Upper lobe of left lung (tissue), 6 donors: ENCODE data around the gene APBB2. TPM values are rescaled to one million over a fixed set of nuclear protein-coding genes. Genes with fewer than 3 reads are reported as not detected.

Experiments
- ATAC-seq, 2 donors: fragments of 200-7000 bp; cut with Tn5 transposase; one replicate each; pipeline ENCODE4 v1.9.1; 2022; ENCODE audit warnings: mild to moderate bottlenecking in 2 of 2, moderate library complexity in 2 of 2; ENCODE audit not compliant: low FRiP score in 2 of 2
- DNase-seq, 2 donors: peaks; one replicate each; pipeline ENCODE4 v3.0.0-alpha.2; 2019 to 2020
- H3K27ac ChIP-seq, 4 donors: fragments of 200-600 bp; sonication (generic); one replicate each; pipeline ENCODE4 v1.5.1; 2016 to 2019
- H3K27me3 ChIP-seq, 4 donors: fragments of 200-600 bp; sonication (generic); one replicate each; pipeline ENCODE4 v1.5.1; 2017 to 2019
- H3K36me3 ChIP-seq, 4 donors: fragments of 200-600 bp; sonication (generic); one replicate each; pipeline ENCODE4 v1.5.1; 2016 to 2019
- H3K4me1 ChIP-seq, 4 donors: fragments of 200-600 bp; sonication (generic); one replicate each; pipeline ENCODE4 v1.5.1; 2018 to 2019
- H3K4me3 ChIP-seq, 4 donors: fragments of 200-600 bp; sonication (generic); one replicate each; pipeline ENCODE4 v1.5.1; 2017 to 2019; ENCODE audit warnings: mild to moderate bottlenecking in 2 of 4, moderate library complexity in 1 of 4
- H3K9me3 ChIP-seq, 4 donors: fragments of 200-600 bp; sonication (generic); one replicate each; pipeline ENCODE4 v1.5.1; 2018 to 2019
- EP300 ChIP-seq, 4 donors: sonication (generic); formaldehyde crosslinking; IDR thresholded peaks; one replicate each; pipeline ENCODE4 v1.5.1; 2017; ENCODE audit warnings: antibody characterized with exemption in 4 of 4, control low read depth in 2 of 4
- POLR2A ChIP-seq, 4 donors: fragments of 450-650 bp; IDR thresholded peaks; one replicate each; pipeline ENCODE4 v1.5.1; 2016 to 2017; ENCODE audit warnings: antibody characterized with exemption in 4 of 4, mild to moderate bottlenecking in 2 of 4
- POLR2AphosphoS5 ChIP-seq, 2 donors: sonication (generic); formaldehyde crosslinking; IDR thresholded peaks; one replicate each; pipeline ENCODE4 v1.5.1; 2017; ENCODE audit warnings: antibody characterized with exemption in 2 of 2
- WGBS, 2 donors: methylation state at CpG; one replicate each; pipeline ENCODE4 v1.1.5; 2017 to 2018; 5-methylcytosine and 5-hydroxymethylcytosine counted together
- total RNA-seq, 6 donors: library from RNA; depleted of rRNA in 4 of 6; stranded (reverse); fragments of >200 nt in 4 of 6; gene quantifications; one replicate each; pipeline versions ENCODE4 v1.1.0 to v1.2.1, GENCODE V29; 2016 to 2021
- TF ChIP-seq, protein P1 (sequence below), 6 experiments: fragments of 450-650 bp in 4 of 6; fragments of 200-600 bp in 2 of 6; sonication (generic) in 2 of 6; IDR thresholded peaks; one replicate each; pipeline ENCODE4 v1.5.1; 2016 to 2019; ENCODE audit warnings: antibody characterized with exemption in 6 of 6
- donor health status: DM: no; HTN: no; CAD: no; lungs with moderate emphysema.
- donor health status: DM: no; HTN: yes; CAD: no; lungs with severe emphysema.

Gene APBB2
- total RNA-seq, 6 donors from 2014 or later: 69.5 to 168 (median 102) TPM

DNA sequence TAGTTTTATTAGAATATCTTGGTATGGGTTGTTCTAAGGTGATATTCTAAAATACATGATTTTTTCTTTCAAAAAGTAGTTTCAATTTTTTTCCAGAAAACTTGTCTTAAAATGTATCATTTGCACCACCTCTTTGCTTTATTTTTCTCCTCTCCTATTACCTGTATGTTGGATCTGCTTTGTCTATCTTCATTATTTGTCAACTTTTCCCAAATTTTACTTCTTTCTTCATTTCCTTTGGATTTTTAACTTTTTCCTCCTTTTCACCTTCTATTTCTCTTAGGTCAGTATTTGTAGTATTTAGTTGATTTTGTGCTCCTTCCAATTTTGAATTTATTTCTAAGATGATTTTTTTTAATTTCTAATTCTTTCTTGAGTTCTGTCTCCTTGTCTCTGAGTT is 169.6 kb downstream of the APBB2 start:
- DNase-seq (no peak), ATAC-seq (no peak)
- no peaks in the 10 kb centered on the region for H3K36me3 ChIP-seq

DNA sequence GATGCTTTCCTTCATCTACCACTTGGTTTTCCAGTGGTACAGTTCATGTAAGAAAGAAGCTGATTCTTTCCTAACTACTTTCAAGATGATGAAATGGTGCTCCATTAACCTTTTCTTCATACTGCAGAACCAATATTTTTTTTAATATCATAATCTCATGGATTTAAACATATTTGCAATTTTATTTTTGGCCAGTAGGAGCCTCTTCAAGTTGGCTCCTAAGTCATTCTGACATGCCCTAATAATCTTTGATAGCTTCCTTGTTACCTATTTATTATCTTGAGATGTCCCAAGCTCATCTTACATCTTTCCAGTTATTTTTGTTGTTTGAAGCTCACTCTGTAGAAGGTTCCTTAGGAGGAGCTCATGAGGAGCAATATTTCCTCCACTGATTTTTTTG is 170.2 kb downstream of the APBB2 start:
- H3K9me3 ChIP-seq: peaks cover 0 to 7% (median 1%) of the 10 kb centered on the region in 4 donors
- H3K36me3 ChIP-seq: no peaks in the 10 kb centered on the region
- no peak overlapping the region for H3K4me3 ChIP-seq
- DNase-seq (no peak), ATAC-seq (no peak)
- H3K4me1 ChIP-seq: peaks cover 0 to 6% (median 2%) of the 10 kb centered on the region in 4 donors
- H3K27ac ChIP-seq: no peak overlapping the region
- H3K27me3 ChIP-seq: no peaks in the 10 kb centered on the region
- TF ChIP-seq EP300 (IDR thresholded peaks at IDR 0.05) (no peak), POLR2A (IDR thresholded peaks at IDR 0.05) (no peak)

More for the DNA sequence above, 169.6 kb downstream of the APBB2 start:
- TF ChIP-seq EP300 (IDR thresholded peaks at IDR 0.05) (no peak), POLR2AphosphoS5 (IDR thresholded peaks at IDR 0.05) (no peak), POLR2A (IDR thresholded peaks at IDR 0.05) (no peak)
- TF ChIP-seq, protein P1, sequence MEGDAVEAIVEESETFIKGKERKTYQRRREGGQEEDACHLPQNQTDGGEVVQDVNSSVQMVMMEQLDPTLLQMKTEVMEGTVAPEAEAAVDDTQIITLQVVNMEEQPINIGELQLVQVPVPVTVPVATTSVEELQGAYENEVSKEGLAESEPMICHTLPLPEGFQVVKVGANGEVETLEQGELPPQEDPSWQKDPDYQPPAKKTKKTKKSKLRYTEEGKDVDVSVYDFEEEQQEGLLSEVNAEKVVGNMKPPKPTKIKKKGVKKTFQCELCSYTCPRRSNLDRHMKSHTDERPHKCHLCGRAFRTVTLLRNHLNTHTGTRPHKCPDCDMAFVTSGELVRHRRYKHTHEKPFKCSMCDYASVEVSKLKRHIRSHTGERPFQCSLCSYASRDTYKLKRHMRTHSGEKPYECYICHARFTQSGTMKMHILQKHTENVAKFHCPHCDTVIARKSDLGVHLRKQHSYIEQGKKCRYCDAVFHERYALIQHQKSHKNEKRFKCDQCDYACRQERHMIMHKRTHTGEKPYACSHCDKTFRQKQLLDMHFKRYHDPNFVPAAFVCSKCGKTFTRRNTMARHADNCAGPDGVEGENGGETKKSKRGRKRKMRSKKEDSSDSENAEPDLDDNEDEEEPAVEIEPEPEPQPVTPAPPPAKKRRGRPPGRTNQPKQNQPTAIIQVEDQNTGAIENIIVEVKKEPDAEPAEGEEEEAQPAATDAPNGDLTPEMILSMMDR (IDR thresholded peaks at IDR 0.05): no peak
- H3K4me1 ChIP-seq: peaks cover 0 to 6% (median 2%) of the 10 kb centered on the region in 4 donors
- no peaks in the 10 kb centered on the region for H3K27me3 ChIP-seq
- H3K27ac ChIP-seq: no peak overlapping the region
- H3K4me3 ChIP-seq: no peak overlapping the region
- peaks cover 0 to 7% (median 1%) of the 10 kb centered on the region in 4 donors for H3K9me3 ChIP-seq

DNA sequence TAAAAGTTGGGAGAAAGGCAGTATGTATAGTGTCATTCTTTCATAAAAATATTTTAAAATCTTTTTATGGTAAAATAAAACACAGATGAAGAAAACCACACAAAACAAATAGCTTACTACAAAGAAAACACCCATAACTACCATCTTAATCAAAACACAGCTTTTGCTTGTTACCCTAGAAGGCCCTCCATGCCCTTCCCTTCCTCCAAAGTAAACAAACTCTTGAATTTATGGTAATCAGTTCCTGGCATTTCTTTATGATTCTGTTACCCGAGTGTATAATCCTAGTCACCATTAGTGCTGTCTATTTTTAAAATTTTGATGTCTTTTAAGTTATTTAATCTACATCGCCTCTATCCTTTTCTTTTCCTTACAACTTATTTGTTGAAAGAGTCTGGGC is 170.9 kb downstream of the APBB2 start:
- H3K27me3 ChIP-seq: no peaks in the 10 kb centered on the region
- no peak overlapping the region for H3K4me3 ChIP-seq
- H3K27ac ChIP-seq: no peak overlapping the region
- no peaks in the 10 kb centered on the region for H3K36me3 ChIP-seq
- H3K4me1 ChIP-seq: peaks cover 0 to 6% (median 2%) of the 10 kb centered on the region in 4 donors
- DNase-seq (no peak), ATAC-seq (no peak)
- H3K9me3 ChIP-seq: peaks cover 0 to 7% (median 1%) of the 10 kb centered on the region in 4 donors
- WGBS, 2 donors: 63 to 71% methylated on average over 2 of the region's 2 CpGs
- TF ChIP-seq POLR2AphosphoS5 (IDR thresholded peaks at IDR 0.05): no peak
- TF ChIP-seq EP300 (IDR thresholded peaks at IDR 0.05): no peak
- TF ChIP-seq, protein P1 (IDR thresholded peaks at IDR 0.05): no peak

DNA sequence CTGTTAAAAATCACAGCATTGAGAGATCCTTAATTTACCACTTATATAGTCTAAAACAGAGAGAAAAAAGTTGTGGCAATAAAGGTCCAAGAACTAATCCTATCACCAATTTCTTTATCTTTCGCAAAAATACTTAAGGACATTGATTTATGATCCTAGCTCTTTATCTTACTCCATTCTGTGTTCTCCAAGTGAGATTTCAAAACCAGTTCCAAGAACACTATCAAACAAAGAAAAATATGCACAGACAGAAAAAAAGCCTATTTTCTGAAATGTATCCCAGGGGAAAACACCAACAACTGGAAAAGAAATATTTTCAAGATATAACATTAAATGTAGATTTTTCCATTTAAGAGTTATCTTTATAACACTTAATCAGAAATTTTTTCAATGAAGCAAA is 172.8 kb downstream of the APBB2 start:
- no peaks in the 10 kb centered on the region for H3K27me3 ChIP-seq
- no peak overlapping the region for H3K27ac ChIP-seq
- H3K36me3 ChIP-seq: no peaks in the 10 kb centered on the region
- ATAC-seq: no peak
- peaks cover 0 to 7% (median 1%) of the 10 kb centered on the region in 4 donors for H3K9me3 ChIP-seq
- TF ChIP-seq POLR2AphosphoS5 (IDR thresholded peaks at IDR 0.05) (no peak), POLR2A (IDR thresholded peaks at IDR 0.05) (no peak), EP300 (IDR thresholded peaks at IDR 0.05) (no peak)
- TF ChIP-seq, protein P1 (IDR thresholded peaks at IDR 0.05): no peak
- peaks cover 0 to 6% (median 0%) of the 10 kb centered on the region in 4 donors for H3K4me1 ChIP-seq
- no peak for DNase-seq
- H3K4me3 ChIP-seq: no peak overlapping the region
- WGBS, 2 donors: 83 to 91% methylated on average over 1 of the region's 1 CpG

DNA sequence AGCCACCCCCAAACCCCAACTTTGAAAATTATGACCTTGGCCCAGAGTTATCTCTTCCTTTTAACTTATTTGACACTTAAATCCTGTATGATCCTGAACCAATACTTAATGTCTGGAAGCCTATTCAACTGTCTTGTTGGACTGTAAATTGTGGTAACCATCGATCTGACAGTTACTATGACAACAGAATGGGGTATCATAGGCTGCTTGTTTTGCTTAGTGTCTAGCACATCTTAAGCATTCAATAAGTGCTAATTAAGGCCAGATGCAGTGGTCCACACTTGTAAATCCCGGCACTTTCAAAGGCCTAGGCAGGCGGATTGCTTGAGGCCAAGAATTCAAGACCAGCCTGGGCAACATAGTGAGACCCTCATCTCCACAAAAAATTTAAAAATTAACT is 175.0 kb downstream of the APBB2 start:
- H3K9me3 ChIP-seq: no peaks in the 10 kb centered on the region
- no peak overlapping the region for H3K4me3 ChIP-seq
- 91 to 97% methylated on average over 3 of the region's 3 CpGs for WGBS, 2 donors
- no peaks in the 10 kb centered on the region for H3K27me3 ChIP-seq
- H3K36me3 ChIP-seq: no peaks in the 10 kb centered on the region
- DNase-seq (no peak), ATAC-seq (no peak)
- no peak for TF ChIP-seq POLR2AphosphoS5 (IDR thresholded peaks at IDR 0.05)
- no peak for TF ChIP-seq EP300 (IDR thresholded peaks at IDR 0.05)
- TF ChIP-seq POLR2A (IDR thresholded peaks at IDR 0.05): no peak
- TF ChIP-seq, protein P1 (IDR thresholded peaks at IDR 0.05): no peak
- H3K27ac ChIP-seq: no peak overlapping the region
- peaks cover 0 to 6% (median 0%) of the 10 kb centered on the region in 4 donors for H3K4me1 ChIP-seq
